Thyroid gland (tissue), 4 donors: ENCODE measurements around the gene STK38L. TPM values are rescaled to one million over a fixed set of nuclear protein-coding genes. Genes with fewer than 3 reads are reported as not detected.
"Not testable (repeated sequence)": the region's sequence is repeated elsewhere in the genome, so short reads cannot be mapped to it uniquely, and the experiment has no call there.

Experiments used
- DNase-seq, 2 donors: peaks; one replicate each; pipeline ENCODE4 v3.0.0-alpha.2; 2019
- H3K27ac ChIP-seq, 3 donors: fragments of 200-600 bp; sonication (generic); 1 replicate in 2 of 3; 2 replicates in 1 of 3; pipeline ENCODE4 v1.5.1; 2016 to 2019; ENCODE audit warnings: mild to moderate bottlenecking in 1 of 3, moderate library complexity in 1 of 3
- H3K27me3 ChIP-seq: fragments of 200-600 bp; sonication (generic); one replicate; pipeline ENCODE4 v1.5.1; 2019
- H3K36me3 ChIP-seq, 2 donors: fragments of 200-600 bp; sonication (generic); one replicate each; pipeline ENCODE4 v1.5.1; 2016 to 2019
- H3K4me1 ChIP-seq, 2 donors: fragments of 200-600 bp; sonication (generic); one replicate each; pipeline ENCODE4 v1.5.1; 2017 to 2019
- H3K4me3 ChIP-seq, 3 donors: fragments of 200-600 bp; sonication (generic); replicated peaks in 1 of 3; 1 replicate in 2 of 3; 2 replicates in 1 of 3; pipeline ENCODE4 v1.5.1; 2016; ENCODE audit warnings: mild to moderate bottlenecking in 1 of 3
- H3K9me3 ChIP-seq: fragments of 200-600 bp; sonication (generic); one replicate; pipeline ENCODE4 v1.5.1; 2017
- CTCF ChIP-seq, 6 experiments: fragments of 200-600 bp in 3 of 6; fragments of 450-650 bp in 3 of 6; sonication (generic) in 3 of 6; IDR thresholded peaks; one replicate each; pipeline ENCODE4 v1.5.1; 2016 to 2019; ENCODE audit warnings: antibody characterized with exemption in 6 of 6, mild to moderate bottlenecking in 2 of 6, inconsistent platforms in 1 of 6, moderate library complexity in 1 of 6
- POLR2A ChIP-seq, 2 donors: fragments of 450-650 bp; IDR thresholded peaks; one replicate each; pipeline ENCODE4 v1.6.1; 2017; ENCODE audit warnings: antibody characterized with exemption in 2 of 2, mild to moderate bottlenecking in 2 of 2, moderate library complexity in 1 of 2
- WGBS, 2 donors: methylation state at CpG; one replicate each; pipeline ENCODE4 v1.1.5; 2017; 5-methylcytosine and 5-hydroxymethylcytosine counted together
- intact Hi-C: fragments of 100-400 bp; cut with DNase I; formaldehyde crosslinking; loops from one replicate; pipeline ENCODE4 v1.15.1; 2023
- total RNA-seq, 4 donors: library from RNA; depleted of rRNA; stranded (reverse); fragments of >200 nt; gene quantifications; one replicate each; pipeline ENCODE4 v1.2.3, GENCODE V29; 2016

The STK38L gene
- total RNA-seq, 4 donors from 2014 or later: 20.1 to 42.2 (median 27.0) TPM

GRCh38 chr12:27229367-27229766 is 14.7 kb upstream of the STK38L start:
- no peaks in the 10 kb centered on the region for H3K27me3 ChIP-seq
- no peaks in the 10 kb centered on the region for H3K36me3 ChIP-seq
- DNase-seq: no peak
- intact Hi-C loops: no loop called here
- H3K9me3 ChIP-seq: no peaks in the 10 kb centered on the region
- no peak overlapping the region for H3K27ac ChIP-seq
- WGBS, 2 donors: 48 to 55% methylated on average over 1 of the region's 1 CpG
- no peaks in the 10 kb centered on the region for H3K4me1 ChIP-seq
- no peak overlapping the region for H3K4me3 ChIP-seq
- TF ChIP-seq CTCF (IDR thresholded peaks at IDR 0.05): no peak
- TF ChIP-seq POLR2A (IDR thresholded peaks at IDR 0.05): no peak

GRCh38 chr12:27231374-27231773 is 12.7 kb upstream of the STK38L start:
- not testable (repeated sequence) for H3K36me3 ChIP-seq, DNase-seq

GRCh38 chr12:27233814-27234213 is 10.3 kb upstream of the STK38L start:
- TF ChIP-seq CTCF (IDR thresholded peaks at IDR 0.05): no peak
- no peak for TF ChIP-seq POLR2A (IDR thresholded peaks at IDR 0.05)
- no peak for DNase-seq
- no peaks in the 10 kb centered on the region for H3K36me3 ChIP-seq
- H3K27me3 ChIP-seq: no peaks in the 10 kb centered on the region
- no peak overlapping the region for H3K4me3 ChIP-seq
- no peaks in the 10 kb centered on the region for H3K4me1 ChIP-seq
- H3K27ac ChIP-seq: no peak overlapping the region
- no peaks in the 10 kb centered on the region for H3K9me3 ChIP-seq
- WGBS, 2 donors: 93 to 95% methylated on average over 4 of the region's 4 CpGs
- intact Hi-C loops: no loop called here

More at GRCh38 chr12:27231374-27231773, 12.7 kb upstream of the STK38L start:
- H3K4me3 ChIP-seq, intact Hi-C loops, H3K27me3 ChIP-seq, H3K4me1 ChIP-seq, H3K9me3 ChIP-seq, H3K27ac ChIP-seq: not testable (repeated sequence)
- WGBS, 2 donors: 68 to 88% methylated on average over 4 of the region's 4 CpGs

GRCh38 chr12:27236498-27236897 is 7.6 kb upstream of the STK38L start:
- no peak overlapping the region for H3K4me3 ChIP-seq
- no peaks in the 10 kb centered on the region for H3K36me3 ChIP-seq
- no peak overlapping the region for H3K27ac ChIP-seq
- DNase-seq: no peak
- intact Hi-C loops: no loop called here
- H3K9me3 ChIP-seq: no peaks in the 10 kb centered on the region
- no peaks in the 10 kb centered on the region for H3K4me1 ChIP-seq
- no peaks in the 10 kb centered on the region for H3K27me3 ChIP-seq
- WGBS, 2 donors: 85 to 97% methylated on average over 3 of the region's 3 CpGs
- TF ChIP-seq CTCF (IDR thresholded peaks at IDR 0.05): no peak
- no peak for TF ChIP-seq POLR2A (IDR thresholded peaks at IDR 0.05)

GRCh38 chr12:27237790-27238771 is 6.0 kb upstream of the STK38L start:
- Histone ChIP-seq H3K27me3 (no peaks in the 10 kb centered on the region), H3K4me1 (no peaks in the 10 kb centered on the region), H3K36me3 (no peaks in the 10 kb centered on the region), H3K9me3 (no peaks in the 10 kb centered on the region), H3K4me3 (no peak overlapping the region), H3K27ac (no peak overlapping the region)
- 78 to 80% methylated on average over 6 of the region's 6 CpGs for WGBS, 2 donors
- no peak for DNase-seq
- no peak for TF ChIP-seq POLR2A (IDR thresholded peaks at IDR 0.05)
- TF ChIP-seq CTCF (IDR thresholded peaks at IDR 0.05): no peak
- intact Hi-C loops: no loop called here
